GM21367 (cell line): ENCODE measurements around the gene SLC6A17.

Source experiments
- ATAC-seq: cut with Tn5 transposase; IDR thresholded peaks from one replicate; pipeline ENCODE4 v1.9.1; 2021; ENCODE audit not compliant: unreplicated experiment

The SLC6A17 gene

GRCh38 chr1:110135246-110135645, 15.0 kb upstream of the SLC6A17 start:
- no peak for ATAC-seq

- no peak for ATAC-seq
These were observed 14.6 kb upstream of the SLC6A17 start for GRCh38 chr1:110135666-110136065.

GRCh38 chr1:110136911-110137310, 13.4 kb upstream of the SLC6A17 start:
- ATAC-seq = no peak

GRCh38 chr1:110138956-110139355, 11.3 kb upstream of the SLC6A17 start:
- ATAC-seq = no peak

GRCh38 chr1:110144366-110144765, 5.9 kb upstream of the SLC6A17 start:
- no peak for ATAC-seq

GRCh38 chr1:110148961-110149360, 1.3 kb upstream of the SLC6A17 start:
- no peak for ATAC-seq

- ATAC-seq = no peak
These were observed 928 bp downstream of the SLC6A17 start for GRCh38 chr1:110151175-110151669.

GRCh38 chr1:110152133-110152785, 2.0 kb downstream of the SLC6A17 start:
- no peak for ATAC-seq

- ATAC-seq = no peak
These were observed 3.2 kb downstream of the SLC6A17 start for GRCh38 chr1:110153407-110153950.

GRCh38 chr1:110155878-110156522, 5.7 kb downstream of the SLC6A17 start:
- ATAC-seq = no peak

GRCh38 chr1:110158261-110158660, 8.0 kb downstream of the SLC6A17 start:
- no peak for ATAC-seq

- no peak for ATAC-seq
These were observed 8.9 kb downstream of the SLC6A17 start for GRCh38 chr1:110159168-110159567.

GRCh38 chr1:110160538-110161100, 10.3 kb downstream of the SLC6A17 start:
- no peak for ATAC-seq

GRCh38 chr1:110161165-110161564, 10.9 kb downstream of the SLC6A17 start:
- ATAC-seq = no peak

- no peak for ATAC-seq
These were observed 11.6 kb downstream of the SLC6A17 start for GRCh38 chr1:110161849-110162248.

- no peak for ATAC-seq
These were observed 13.3 kb downstream of the SLC6A17 start for GRCh38 chr1:110163591-110163990.

GRCh38 chr1:110164725-110165350, 14.5 kb downstream of the SLC6A17 start:
- no peak for ATAC-seq

GRCh38 chr1:110165761-110166231, 15.5 kb downstream of the SLC6A17 start:
- ATAC-seq = no peak

- ATAC-seq = no peak
These were observed 16.6 kb downstream of the SLC6A17 start for GRCh38 chr1:110166861-110167260.

GRCh38 chr1:110170766-110171733, 20.8 kb downstream of the SLC6A17 start:
- ATAC-seq = no peak
